RWPE1 (cell line): ENCODE results near the gene CELA1.
"Not testable (repeated sequence)": the region's sequence is repeated elsewhere in the genome, so short reads cannot be mapped to it uniquely, and the experiment has no call there.

Experiments
- CTCF ChIA-PET: fragments of 350-600 bp; sonication (Branson Sonifier 250); formaldehyde crosslinking; extraction: SDS; loops from one replicate; lab custom pipeline; 2021; lab: Yijun Ruan, JAX
- POLR2A ChIA-PET: fragments of 400-600 bp; formaldehyde crosslinking; extraction: SDS; loops from one replicate; lab custom pipeline; 2020; ENCODE audit warnings: antibody characterized with exemption; ENCODE audit not compliant: low non-redundant PET; lab: Yijun Ruan, JAX
- DNase-seq: peaks from one replicate; pipeline ENCODE4 v3.0.0; 2012; ENCODE audit warnings: low spot score
- H3K27ac ChIP-seq: fragments of 450-650 bp; 2 replicates; pipeline ENCODE4 v1.5.1; 2017
- TF ChIP-seq, protein P1 (sequence below): fragments of 450-650 bp; conservative IDR thresholded peaks from 2 replicates; pipeline ENCODE4 v1.5.1; 2017; ENCODE audit warnings: low read depth, mild to moderate bottlenecking

The CELA1 gene

DNA sequence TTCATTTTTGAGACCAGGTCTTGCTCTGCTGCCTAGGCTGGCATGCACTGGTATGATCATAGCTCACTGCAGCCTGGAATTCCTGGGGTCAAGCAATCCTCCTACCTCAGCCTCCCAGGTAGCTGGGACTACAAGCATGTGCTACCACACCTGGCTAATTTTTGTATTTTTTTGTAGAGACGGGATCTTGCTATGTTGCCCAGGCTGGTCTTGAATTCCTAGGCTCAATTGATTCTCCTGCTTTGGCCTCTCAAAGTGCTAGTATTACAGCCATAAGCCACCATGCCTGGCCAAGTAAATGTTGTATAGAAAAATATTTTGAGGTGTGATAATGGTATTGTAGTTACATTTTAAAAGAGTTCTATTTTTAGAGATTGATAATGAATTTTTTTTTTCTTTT lies 35.1 kb downstream of the CELA1 start:
- POLR2A ChIA-PET = interaction anchor here (0.7 kb wide), 1 partner anchor 647 kb away, joined by 4 read pairs; no protein-coding TSS in a partner anchor
- CTCF ChIA-PET = no interaction called here
- H3K27ac ChIP-seq = no peak overlapping the region
- TF ChIP-seq, protein P1, sequence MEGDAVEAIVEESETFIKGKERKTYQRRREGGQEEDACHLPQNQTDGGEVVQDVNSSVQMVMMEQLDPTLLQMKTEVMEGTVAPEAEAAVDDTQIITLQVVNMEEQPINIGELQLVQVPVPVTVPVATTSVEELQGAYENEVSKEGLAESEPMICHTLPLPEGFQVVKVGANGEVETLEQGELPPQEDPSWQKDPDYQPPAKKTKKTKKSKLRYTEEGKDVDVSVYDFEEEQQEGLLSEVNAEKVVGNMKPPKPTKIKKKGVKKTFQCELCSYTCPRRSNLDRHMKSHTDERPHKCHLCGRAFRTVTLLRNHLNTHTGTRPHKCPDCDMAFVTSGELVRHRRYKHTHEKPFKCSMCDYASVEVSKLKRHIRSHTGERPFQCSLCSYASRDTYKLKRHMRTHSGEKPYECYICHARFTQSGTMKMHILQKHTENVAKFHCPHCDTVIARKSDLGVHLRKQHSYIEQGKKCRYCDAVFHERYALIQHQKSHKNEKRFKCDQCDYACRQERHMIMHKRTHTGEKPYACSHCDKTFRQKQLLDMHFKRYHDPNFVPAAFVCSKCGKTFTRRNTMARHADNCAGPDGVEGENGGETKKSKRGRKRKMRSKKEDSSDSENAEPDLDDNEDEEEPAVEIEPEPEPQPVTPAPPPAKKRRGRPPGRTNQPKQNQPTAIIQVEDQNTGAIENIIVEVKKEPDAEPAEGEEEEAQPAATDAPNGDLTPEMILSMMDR = no peak
- DNase-seq = no peak

DNA sequence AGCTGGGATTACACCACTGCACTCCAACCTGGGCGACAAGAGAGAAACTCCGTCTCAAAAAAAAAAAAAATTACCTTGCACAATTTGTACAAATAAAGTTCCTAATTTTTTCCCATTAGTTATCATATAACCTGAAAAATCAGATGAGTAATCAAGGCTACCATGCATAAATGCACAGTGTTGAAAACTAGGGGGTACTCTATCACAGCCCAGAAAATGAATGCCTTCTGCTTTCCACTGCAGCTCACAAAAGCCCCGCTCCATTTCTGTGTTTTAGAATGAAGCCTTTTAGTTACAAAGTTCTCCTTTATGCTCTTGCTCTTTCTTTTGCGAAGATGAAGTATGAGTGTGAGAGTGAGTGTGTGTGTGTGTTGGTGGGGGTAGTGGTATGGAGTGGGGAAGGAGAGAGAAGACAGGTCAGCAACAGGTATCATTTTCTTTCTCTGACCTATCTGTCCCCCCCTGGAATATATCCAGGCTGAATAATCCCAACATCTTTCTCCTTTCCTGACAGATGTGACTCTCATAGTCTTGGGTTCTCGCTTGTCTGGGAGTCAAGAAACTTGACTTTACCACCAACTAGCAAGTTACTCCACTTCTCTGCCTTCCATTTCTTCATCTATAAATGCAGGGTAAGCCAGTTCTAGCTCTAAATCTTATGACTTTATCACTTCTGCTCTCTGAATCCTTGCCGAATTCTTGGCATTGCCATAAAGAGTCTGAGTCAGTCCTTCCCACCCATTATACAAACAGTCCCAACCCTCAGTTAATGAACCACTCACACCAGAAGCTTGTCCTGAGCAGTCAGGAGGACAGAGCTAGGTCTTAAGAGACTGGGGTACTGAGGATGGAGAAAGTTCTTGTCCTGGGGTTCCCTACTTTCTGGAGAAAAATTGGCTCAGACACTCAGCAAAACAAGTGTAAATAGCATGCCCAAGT lies 38.6 kb downstream of the CELA1 start:
- TF ChIP-seq, protein P1 = no peak
- ChIA-PET CTCF (interaction anchor here (0.6 to 0.7 kb wide), 2 partner anchors 12 to 33 kb away, joined by 3 read pairs; no protein-coding TSS in a partner anchor), POLR2A (no interaction called here)
- peak; percentile 81 for DNase-seq
- H3K27ac ChIP-seq = no peak overlapping the region

DNA sequence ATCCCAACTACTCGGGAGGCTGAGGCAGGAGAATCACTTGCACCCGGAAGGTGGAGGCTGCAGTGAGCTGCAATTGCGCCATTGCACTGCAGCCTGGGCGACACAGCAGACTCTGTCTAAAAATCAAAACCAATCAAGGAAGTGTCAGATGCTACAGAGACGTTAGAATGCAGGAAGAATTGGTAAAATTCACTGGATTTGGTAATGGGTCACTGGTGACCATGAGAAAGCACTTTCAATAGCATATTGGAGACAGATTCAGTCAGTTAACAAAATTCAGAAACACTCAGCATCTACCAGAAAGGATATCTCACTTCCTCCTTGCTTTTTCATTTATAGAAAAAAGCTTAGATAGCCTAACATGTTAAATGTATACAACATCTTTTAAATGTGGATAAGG lies 40.0 kb downstream of the CELA1 start:
- no peak overlapping the region for H3K27ac ChIP-seq
- TF ChIP-seq, protein P1 = no peak
- CTCF ChIA-PET = no interaction called here
- DNase-seq = no peak
- POLR2A ChIA-PET = no interaction called here

DNA sequence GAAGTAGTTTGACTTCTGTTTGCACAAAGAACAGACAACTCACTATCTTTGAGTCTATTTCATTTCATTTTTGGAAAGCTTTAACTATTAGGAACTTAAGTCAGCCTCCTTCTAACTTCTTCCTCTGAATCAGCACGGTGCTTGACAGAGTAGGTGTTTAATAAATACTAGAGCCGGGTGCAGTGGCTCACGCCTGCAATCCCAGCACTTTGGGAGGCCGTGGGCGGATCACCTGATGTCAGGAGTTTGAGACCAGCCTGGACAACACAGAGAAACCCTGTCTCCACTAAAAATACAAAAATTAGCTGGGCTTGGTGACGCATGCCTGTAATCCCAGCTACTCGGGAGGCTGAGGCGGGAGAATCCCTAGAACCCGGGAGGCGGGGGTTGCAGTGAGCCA lies 45.7 kb downstream of the CELA1 start:
- POLR2A ChIA-PET, H3K27ac ChIP-seq, DNase-seq: not testable (repeated sequence)
- CTCF ChIA-PET = interaction anchor here (1.0 kb wide), 1 partner anchor 68 kb away, joined by 3 read pairs; no protein-coding TSS in a partner anchor

DNA sequence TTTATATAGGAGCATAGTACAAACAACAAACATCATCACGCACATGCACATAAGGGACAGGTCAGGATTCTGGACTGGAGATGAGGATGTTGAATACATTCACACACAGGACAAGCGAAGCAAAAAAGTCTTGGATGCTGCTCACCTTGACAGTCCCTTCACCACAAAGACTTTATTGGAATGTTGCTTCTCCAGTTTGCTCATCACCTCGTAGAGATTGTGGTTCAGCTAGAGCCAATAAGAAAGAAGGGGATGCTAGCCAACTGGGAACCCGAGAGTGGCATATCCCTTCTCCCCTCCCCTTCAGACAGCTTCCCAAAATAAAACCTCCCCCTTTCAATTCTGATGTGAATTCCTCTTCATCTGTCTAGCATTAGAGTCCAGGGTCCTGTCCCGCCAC lies 50.8 kb downstream of the CELA1 start:
- no peak overlapping the region for H3K27ac ChIP-seq
- TF ChIP-seq, protein P1 = no peak
- POLR2A ChIA-PET = no interaction called here
- CTCF ChIA-PET = no interaction called here
- DNase-seq = peak; percentile 19

DNA sequence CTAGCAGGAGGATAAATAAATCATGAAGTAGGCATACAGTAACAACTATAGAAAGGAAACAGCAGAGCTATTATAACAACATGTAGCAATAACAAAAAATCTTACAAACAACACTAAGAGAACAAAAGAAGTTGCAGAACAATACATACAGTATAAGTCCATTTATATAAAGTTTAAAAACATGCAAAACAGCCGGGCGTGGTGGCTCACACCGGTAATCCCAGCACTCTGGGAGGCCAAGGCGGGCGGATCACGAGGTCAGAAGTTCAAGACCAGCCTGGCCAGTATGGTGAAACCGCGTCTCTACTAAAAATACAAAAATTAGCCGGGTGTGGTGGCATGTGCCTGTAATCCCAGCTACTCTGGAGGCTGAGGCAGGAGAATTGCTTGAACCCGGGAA lies 52.4 kb downstream of the CELA1 start:
- H3K27ac ChIP-seq, CTCF ChIA-PET, DNase-seq: not testable (repeated sequence)
- POLR2A ChIA-PET = interaction anchor here (0.6 kb wide), 1 partner anchor 8 kb away, joined by 3 read pairs; no protein-coding TSS in a partner anchor

DNA sequence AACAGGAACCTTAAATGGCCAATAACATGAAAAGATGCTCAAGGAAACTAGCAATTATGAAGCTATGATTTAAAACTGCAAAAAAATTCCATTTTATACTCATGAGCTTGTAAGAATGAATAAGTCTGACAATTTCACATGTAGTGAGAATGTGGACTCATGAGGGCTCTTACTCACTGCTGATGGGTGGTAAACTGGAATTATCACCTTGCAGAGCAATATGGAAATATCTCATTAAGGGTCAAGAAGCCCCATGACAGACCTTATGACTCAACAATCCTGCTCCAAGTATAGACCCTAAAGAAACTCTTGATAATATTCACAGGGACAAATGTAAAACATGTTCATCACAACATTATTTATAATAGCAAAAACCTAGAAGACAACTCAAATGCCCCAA lies 52.8 kb downstream of the CELA1 start:
- POLR2A ChIA-PET = interaction anchor here (0.6 kb wide), 1 partner anchor 8 kb away, joined by 3 read pairs; no protein-coding TSS in a partner anchor
- H3K27ac ChIP-seq = no peak overlapping the region
- DNase-seq = no peak
- CTCF ChIA-PET = no interaction called here
- TF ChIP-seq, protein P1 = no peak

DNA sequence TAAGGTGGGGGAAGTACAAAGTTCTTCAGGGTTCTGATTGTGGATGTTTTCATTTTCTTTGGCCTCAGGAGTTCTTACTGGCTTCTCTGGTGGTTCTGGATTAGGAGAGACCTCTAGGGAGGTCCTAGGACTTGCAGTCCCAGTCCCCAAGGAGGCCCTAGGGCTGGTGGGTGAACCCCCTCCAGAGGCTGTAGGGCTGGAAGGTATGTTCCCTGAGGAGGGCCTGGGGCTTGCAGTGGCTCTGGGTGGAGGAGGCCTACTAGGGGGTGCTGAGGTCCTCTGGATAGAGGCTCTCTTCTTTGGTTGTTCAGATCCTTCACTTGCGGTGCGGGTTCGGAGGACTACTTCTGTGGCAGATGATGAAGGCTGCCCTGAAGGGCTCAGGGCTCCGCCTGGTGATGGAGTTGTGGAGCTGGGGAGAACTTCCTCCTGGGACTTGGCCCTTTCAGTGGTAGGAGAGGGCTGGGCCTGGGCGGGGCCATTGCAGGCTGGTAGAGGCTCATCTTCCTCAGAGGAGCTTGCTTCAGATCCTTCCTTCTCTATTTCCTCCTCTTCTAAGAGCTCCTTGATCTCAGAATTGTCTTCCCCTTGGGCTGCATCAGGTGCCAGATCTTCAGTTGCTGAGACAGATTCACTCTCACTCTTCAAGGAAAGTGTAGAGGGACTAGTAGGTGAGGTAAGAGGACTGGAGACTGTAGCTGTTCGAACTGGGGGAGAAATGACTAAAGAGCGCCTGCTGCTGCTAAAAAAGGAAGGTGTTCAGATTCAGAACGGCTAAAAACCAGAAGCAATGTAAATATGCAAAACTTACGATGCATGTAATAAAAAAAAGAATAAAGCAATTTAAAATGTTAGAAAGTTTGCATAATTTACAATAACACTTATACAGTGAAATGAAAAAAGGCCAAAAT lies 54.6 kb downstream of the CELA1 start:
- DNase-seq, POLR2A ChIA-PET, H3K27ac ChIP-seq: not testable (repeated sequence)
- CTCF ChIA-PET = interaction anchor here (0.5 kb wide), 1 partner anchor 524 kb away, joined by 4 read pairs; no protein-coding TSS in a partner anchor
